HepG2 (cell line): ENCODE data around the gene HCRT. TPM values are rescaled to one million over a fixed set of nuclear protein-coding genes. Genes with fewer than 3 reads are reported as not detected.

Experiments
- CREB1 ChIP-seq, 2 experiments: fragments of 450-650 bp in 1 of 2; IDR thresholded peaks; 2 replicates each; pipeline ENCODE4 v1.6.1; 2016 to 2017; ENCODE audit warnings: control low read depth in 1 of 2, mild to moderate bottlenecking in 1 of 2, missing compliant biosample characterization in 1 of 2, missing genetic modification characterization in 1 of 2
- DPF2 ChIP-seq: sonication (generic); formaldehyde crosslinking; IDR thresholded peaks from 2 replicates; pipeline ENCODE4 v1.4.0; 2020; ENCODE audit warnings: mild to moderate bottlenecking, low read depth, missing genetic modification reagents, borderline replicate concordance
- ETS1 ChIP-seq: sonication (generic); formaldehyde crosslinking; IDR thresholded peaks from 2 replicates; pipeline ENCODE4 v1.4.0; 2020; ENCODE audit warnings: missing genetic modification reagents
- FOXA1 ChIP-seq, 2 experiments: fragments of 450-650 bp in 1 of 2; sonication (generic) in 1 of 2; formaldehyde crosslinking in 1 of 2; IDR thresholded peaks; 2 replicates each; pipeline versions ENCODE4 v1.4.0 to v1.6.1; 2016 to 2020; ENCODE audit warnings: missing genetic modification reagents in 1 of 2
- GABPA ChIP-seq, 2 experiments: IDR thresholded peaks; 2 replicates each; pipeline ENCODE4 v1.6.1; 2011 to 2016; ENCODE audit warnings: low read depth in 2 of 2, low read length in 1 of 2, missing biosample characterization in 1 of 2, missing genetic modification characterization in 1 of 2
- HOXA9 ChIP-seq: sonication (generic); formaldehyde crosslinking; IDR thresholded peaks from 2 replicates; pipeline ENCODE4 v1.8.1; 2022; ENCODE audit warnings: missing genetic modification reagents, mild to moderate bottlenecking, moderate library complexity, borderline replicate concordance
- KLF11 ChIP-seq: IDR thresholded peaks from 2 replicates; pipeline ENCODE4 v1.6.1; 2016; ENCODE audit warnings: missing compliant biosample characterization
- KLF16 ChIP-seq, 2 experiments: sonication (generic) in 1 of 2; formaldehyde crosslinking in 1 of 2; IDR thresholded peaks; 2 replicates each; pipeline versions ENCODE4 v1.6.1 to v1.8.0; 2016 to 2023; ENCODE audit warnings: missing genetic modification reagents in 2 of 2, missing compliant biosample characterization in 1 of 2
- MED8 ChIP-seq: sonication (generic); formaldehyde crosslinking; IDR thresholded peaks from 2 replicates; pipeline ENCODE4 v1.8.1; 2023; ENCODE audit warnings: mild to moderate bottlenecking, missing genetic modification reagents; ENCODE audit not compliant: insufficient replicate concordance
- NCOA5 ChIP-seq: sonication (generic); formaldehyde crosslinking; IDR thresholded peaks from 2 replicates; pipeline ENCODE4 v1.4.0; 2020; ENCODE audit warnings: missing genetic modification reagents
- RERE ChIP-seq: IDR thresholded peaks from 2 replicates; pipeline ENCODE4 v1.6.1; 2016; ENCODE audit warnings: low read depth, missing genetic modification reagents, missing compliant biosample characterization
- ZBTB49 ChIP-seq: sonication (generic); formaldehyde crosslinking; IDR thresholded peaks from 2 replicates; pipeline ENCODE4 v1.4.0; 2020; ENCODE audit warnings: missing genetic modification reagents, borderline replicate concordance
- ZNF253 ChIP-seq: sonication (generic); formaldehyde crosslinking; IDR thresholded peaks from 2 replicates; pipeline ENCODE4 v1.8.0; 2022; ENCODE audit warnings: mild to moderate bottlenecking, missing genetic modification reagents, borderline replicate concordance
- ZNF598 ChIP-seq: sonication (generic); formaldehyde crosslinking; IDR thresholded peaks from 2 replicates; pipeline ENCODE4 v1.5.1; 2020; ENCODE audit warnings: mild to moderate bottlenecking, missing genetic modification reagents, borderline replicate concordance
- ZNF784 ChIP-seq: sonication (generic); formaldehyde crosslinking; IDR thresholded peaks from 2 replicates; pipeline ENCODE4 v1.5.1; 2020; ENCODE audit warnings: missing genetic modification reagents, mild to moderate bottlenecking, borderline replicate concordance
- ZSCAN31 ChIP-seq: sonication (generic); formaldehyde crosslinking; IDR thresholded peaks from 2 replicates; pipeline ENCODE4 v1.5.0; 2020; ENCODE audit warnings: low read depth, mild to moderate bottlenecking, missing genetic modification reagents
- polyA plus RNA-seq, 8 experiments: library from polyadenylated mRNA; depleted of rRNA in 3 of 8; stranded (reverse) in 7 of 8; unstranded in 1 of 8; fragments of >200 nt; fragmentation: Illumina TruSeq in 4 of 8; extraction: Trizol in 4 of 8; gene quantifications; 2 replicates each; pipeline versions ENCODE4 v1.2.1 to v1.2.3, GENCODE V29; 2011 to 2016; ENCODE audit warnings: low read depth in 4 of 8, missing spikeins in 1 of 8, mixed read lengths in 1 of 8; ENCODE audit not compliant: insufficient read depth in 1 of 8
- total RNA-seq, 5 experiments: library from RNA; depleted of rRNA; stranded (reverse); fragments of >200 nt; fragmentation: Illumina TruSeq; extraction: Trizol; gene quantifications; 2 replicates each; pipeline ENCODE4 v1.2.3, GENCODE V29; 2016; ENCODE audit warnings: low read depth in 1 of 5

Gene HCRT
- total and polyA plus RNA-seq, 2 of the 13 experiments (the other 11 are each of a cell fraction or from before 2014, with no cell fraction given) = not detected

- TF ChIP-seq ZNF784 (CRISPR knock-in tag) (no peak), ZNF598 (peak; percentile 95), ZSCAN31 (CRISPR knock-in tag) (peak; percentile 78), ETS1 (CRISPR knock-in tag) (no peak), HOXA9 (no peak), CREB1 (IDR thresholded peaks at IDR 0.05) (peak; percentile 25; the same call in 1 of the 2 replicates), CREB1 (CRISPR knock-in tag; IDR thresholded peaks at IDR 0.05) (no peak), NCOA5 (CRISPR knock-in tag) (no peak), ZNF253 (CRISPR knock-in tag) (no peak), KLF11 (CRISPR knock-in tag) (peak; percentile 31; the same call in 1 of the 2 replicates), RERE (CRISPR knock-in tag) (no peak), GABPA (IDR thresholded peaks at IDR 0.05; ENCODE audit: low read depth, low read length) (peak; percentile 62), GABPA (CRISPR knock-in tag; IDR thresholded peaks at IDR 0.05; ENCODE audit: low read depth) (peak; percentile 92), MED8 (CRISPR knock-in tag) (peak; percentile 86), DPF2 (no peak; the same call in 1 of the 2 replicates), KLF16 (CRISPR knock-in tag; IDR thresholded peaks at IDR 0.05) (peak in 1 of 2 experiments; percentile 67; a peak in 1 of 4 replicates), ZBTB49 (CRISPR knock-in tag) (no peak), FOXA1 (IDR thresholded peaks at IDR 0.05) (no peak), FOXA1 (CRISPR knock-in tag; IDR thresholded peaks at IDR 0.05) (no peak)
Observed at GRCh38 chr17:42193969-42194899, 9.0 kb upstream of the HCRT start, which contains the start of gene GHDC (continued).
